Measurements from ENCODE around the gene LPGAT1. TPM values are rescaled to one million over a fixed set of nuclear protein-coding genes. Genes with fewer than 3 reads are reported as not detected.
"Not testable (repeated sequence)": the region's sequence is repeated elsewhere in the genome, so short reads cannot be mapped to it uniquely, and the experiment has no call there.

The LPGAT1 gene
- total and polyA plus RNA-seq, 2 experiments from 2014 or later = 36.4 to 92.1 TPM

GRCh38 chr1:211723273-211723672 lies 107.3 kb downstream of the LPGAT1 start:
- H3K27ac ChIP-seq = peak overlapping the region; percentile 62
- H3K36me3 ChIP-seq (replicated peaks; ENCODE audit: insufficient read depth, low read depth) = no peaks in the 10 kb centered on the region
- WGBS (ENCODE audit: low lambda C conversion rate, missing lambda C conversion rate) = 61% methylated on average over 5 of the region's 5 CpGs
- no peak overlapping the region for H3K4me3 ChIP-seq
- H3K9me2 ChIP-seq (replicated peaks; ENCODE audit: insufficient read depth) = no peaks in the 10 kb centered on the region
- TF ChIP-seq EZH2 (IDR thresholded peaks at IDR 0.05; ENCODE audit: borderline replicate concordance) (no peak), CTCF (IDR thresholded peaks at IDR 0.05; ENCODE audit: poor library complexity) (no peak), EZH2phosphoT487 (IDR thresholded peaks at IDR 0.05; ENCODE audit: low read depth, severe bottlenecking, unreplicated experiment) (no peak)
- no peaks in the 10 kb centered on the region for H4K20me1 ChIP-seq (ENCODE audit: insufficient read depth, poor library complexity, severe bottlenecking)
- DNase-seq (ENCODE audit: low spot score) = no peak
- H3K4me2 ChIP-seq = no peak overlapping the region
- peaks cover 10% of the 10 kb centered on the region for H3K4me1 ChIP-seq (ENCODE audit: insufficient read depth)
- H2AFZ ChIP-seq = no peak overlapping the region
- H3K79me2 ChIP-seq = no peaks in the 10 kb centered on the region
- H3K27me3 ChIP-seq = no peaks in the 10 kb centered on the region
- H3K9me3 ChIP-seq (ENCODE audit: low read depth) = no peaks in the 10 kb centered on the region

GRCh38 chr1:211722277-211723175 lies 108.0 kb downstream of the LPGAT1 start:
- Histone ChIP-seq H3K4me3 (no peak overlapping the region), H3K9me3 (ENCODE audit: low read depth) (no peaks in the 10 kb centered on the region), H2AFZ (no peak overlapping the region), H3K27ac (peak overlapping the region; percentile 62), H3K4me1 (ENCODE audit: insufficient read depth) (peaks cover 10% of the 10 kb centered on the region), H3K9me2 (replicated peaks; ENCODE audit: insufficient read depth) (no peaks in the 10 kb centered on the region), H4K20me1 (ENCODE audit: insufficient read depth, poor library complexity, severe bottlenecking) (no peaks in the 10 kb centered on the region), H3K4me2 (no peak overlapping the region), H3K79me2 (no peaks in the 10 kb centered on the region), H3K36me3 (replicated peaks; ENCODE audit: insufficient read depth, low read depth) (no peaks in the 10 kb centered on the region), H3K27me3 (no peaks in the 10 kb centered on the region)
- WGBS (ENCODE audit: low lambda C conversion rate, missing lambda C conversion rate) = 78% methylated on average over 6 of the region's 6 CpGs
- DNase-seq (ENCODE audit: low spot score) = peak; percentile 44
- TF ChIP-seq CTCF (IDR thresholded peaks at IDR 0.05; ENCODE audit: poor library complexity) (no peak), EZH2 (IDR thresholded peaks at IDR 0.05; ENCODE audit: borderline replicate concordance) (no peak), EZH2phosphoT487 (IDR thresholded peaks at IDR 0.05; ENCODE audit: low read depth, severe bottlenecking, unreplicated experiment) (no peak)

- not testable (repeated sequence) for DNase-seq (ENCODE audit: low spot score)
Observed at GRCh38 chr1:211716555-211716954, 114.0 kb downstream of the LPGAT1 start.

DNA sequence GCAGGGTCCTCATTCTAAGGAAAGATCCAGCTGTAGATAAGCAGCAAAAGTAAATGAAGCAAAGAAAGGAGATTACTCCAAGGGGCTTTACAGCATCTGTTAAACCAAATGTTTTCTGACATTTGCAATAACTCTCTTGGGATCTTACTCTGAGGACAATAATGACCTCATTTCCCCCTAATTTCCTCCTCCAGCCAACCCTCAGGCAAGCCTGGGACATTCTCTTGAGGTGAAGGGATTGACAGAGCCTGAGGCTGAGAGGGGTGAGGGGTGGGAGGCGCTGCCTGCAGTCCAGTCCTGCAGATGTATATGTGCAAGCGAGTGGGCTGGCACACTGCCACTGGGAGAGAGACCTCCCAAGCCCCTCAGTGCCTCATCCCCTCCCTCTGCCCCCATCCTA lies 114.6 kb downstream of the LPGAT1 start:
- Histone ChIP-seq H3K36me3 (replicated peaks; ENCODE audit: insufficient read depth, low read depth) (no peaks in the 10 kb centered on the region), H3K9me3 (ENCODE audit: low read depth) (no peaks in the 10 kb centered on the region), H3K9me2 (replicated peaks; ENCODE audit: insufficient read depth) (no peaks in the 10 kb centered on the region), H3K27me3 (no peaks in the 10 kb centered on the region), H3K4me2 (no peak overlapping the region), H3K79me2 (no peaks in the 10 kb centered on the region), H3K4me3 (no peak overlapping the region), H3K4me1 (ENCODE audit: insufficient read depth) (no peaks in the 10 kb centered on the region), H4K20me1 (ENCODE audit: insufficient read depth, poor library complexity, severe bottlenecking) (no peaks in the 10 kb centered on the region), H3K27ac (no peak overlapping the region), H2AFZ (no peak overlapping the region)
- TF ChIP-seq EZH2 (IDR thresholded peaks at IDR 0.05; ENCODE audit: borderline replicate concordance) = no peak
- TF ChIP-seq CTCF (IDR thresholded peaks at IDR 0.05; ENCODE audit: poor library complexity) = no peak
- no peak for TF ChIP-seq EZH2phosphoT487 (IDR thresholded peaks at IDR 0.05; ENCODE audit: low read depth, severe bottlenecking, unreplicated experiment)
- 58% methylated on average over 2 of the region's 2 CpGs for WGBS (ENCODE audit: low lambda C conversion rate, missing lambda C conversion rate)
- DNase-seq (ENCODE audit: low spot score) = no peak

More at GRCh38 chr1:211716555-211716954, 114.0 kb downstream of the LPGAT1 start:
- H3K36me3 ChIP-seq (replicated peaks; ENCODE audit: insufficient read depth, low read depth); H3K27me3 ChIP-seq; H4K20me1 ChIP-seq (ENCODE audit: insufficient read depth, poor library complexity, severe bottlenecking); H3K4me3 ChIP-seq; H3K4me2 ChIP-seq; H3K4me1 ChIP-seq (ENCODE audit: insufficient read depth); H3K27ac ChIP-seq; H3K9me2 ChIP-seq (replicated peaks; ENCODE audit: insufficient read depth); H3K9me3 ChIP-seq (ENCODE audit: low read depth); H3K79me2 ChIP-seq; H2AFZ ChIP-seq: not testable (repeated sequence)
- 64% methylated on average over 4 of the region's 4 CpGs for WGBS (ENCODE audit: low lambda C conversion rate, missing lambda C conversion rate)
